Measurements from ENCODE around the gene GOLGA6C. TPM values are rescaled to one million over a fixed set of nuclear protein-coding genes. Genes with fewer than 3 reads are reported as not detected.

The GOLGA6C gene
- total RNA-seq, 3 donors from 2014 or later (not counting 1 experiment from before 2014, with no cell fraction given) = not detected

- H3K27me3 Mint-ChIP-seq (ENCODE audit: low read depth in 2 of 2) = peaks cover 0 to 5% of the 10 kb centered on the region in 2 donors
- H3K27ac Mint-ChIP-seq = no peak overlapping the region
- H3K4me1 Mint-ChIP-seq = no peaks in the 10 kb centered on the region
- no peak overlapping the region for H3K27ac ChIP-seq (ENCODE audit: low read length)
- TF ChIP-seq, protein P1, sequence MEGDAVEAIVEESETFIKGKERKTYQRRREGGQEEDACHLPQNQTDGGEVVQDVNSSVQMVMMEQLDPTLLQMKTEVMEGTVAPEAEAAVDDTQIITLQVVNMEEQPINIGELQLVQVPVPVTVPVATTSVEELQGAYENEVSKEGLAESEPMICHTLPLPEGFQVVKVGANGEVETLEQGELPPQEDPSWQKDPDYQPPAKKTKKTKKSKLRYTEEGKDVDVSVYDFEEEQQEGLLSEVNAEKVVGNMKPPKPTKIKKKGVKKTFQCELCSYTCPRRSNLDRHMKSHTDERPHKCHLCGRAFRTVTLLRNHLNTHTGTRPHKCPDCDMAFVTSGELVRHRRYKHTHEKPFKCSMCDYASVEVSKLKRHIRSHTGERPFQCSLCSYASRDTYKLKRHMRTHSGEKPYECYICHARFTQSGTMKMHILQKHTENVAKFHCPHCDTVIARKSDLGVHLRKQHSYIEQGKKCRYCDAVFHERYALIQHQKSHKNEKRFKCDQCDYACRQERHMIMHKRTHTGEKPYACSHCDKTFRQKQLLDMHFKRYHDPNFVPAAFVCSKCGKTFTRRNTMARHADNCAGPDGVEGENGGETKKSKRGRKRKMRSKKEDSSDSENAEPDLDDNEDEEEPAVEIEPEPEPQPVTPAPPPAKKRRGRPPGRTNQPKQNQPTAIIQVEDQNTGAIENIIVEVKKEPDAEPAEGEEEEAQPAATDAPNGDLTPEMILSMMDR (IDR thresholded peaks at IDR 0.05) = no peak
- no peaks in the 10 kb centered on the region for H3K27me3 ChIP-seq (ENCODE audit: control insufficient read depth, insufficient read depth, low read length)
- H3K9me3 Mint-ChIP-seq = no peaks in the 10 kb centered on the region
- WGBS (ENCODE audit: insufficient coverage) = 92% methylated on average over 12 of the region's 12 CpGs
- H3K9me3 ChIP-seq (ENCODE audit: control insufficient read depth, insufficient read depth, low read length) = no peaks in the 10 kb centered on the region
- intact Hi-C loops (cut with micrococcal nuclease) = no loop called here
- DNase-seq (no peak), ATAC-seq (no peak)
- H3K36me3 ChIP-seq (ENCODE audit: control insufficient read depth, insufficient read depth, low read length) = no peaks in the 10 kb centered on the region
- no peaks in the 10 kb centered on the region for H3K4me1 ChIP-seq (ENCODE audit: control insufficient read depth, insufficient read depth, low read length)
- no peaks in the 10 kb centered on the region for H3K36me3 Mint-ChIP-seq
- no peak overlapping the region for H3K4me3 Mint-ChIP-seq
- H3K4me3 ChIP-seq (ENCODE audit: low read length) = no peak overlapping the region
These were observed 25.8 kb upstream of the GOLGA6C start for GRCh38 chr15:75232252-75232813.

GRCh38 chr15:75232826-75233503, 25.2 kb upstream of the GOLGA6C start:
- H3K27ac Mint-ChIP-seq = no peak overlapping the region
- no peaks in the 10 kb centered on the region for H3K9me3 Mint-ChIP-seq
- no peaks in the 10 kb centered on the region for H3K36me3 ChIP-seq (ENCODE audit: control insufficient read depth, insufficient read depth, low read length)
- H3K27me3 ChIP-seq (ENCODE audit: control insufficient read depth, insufficient read depth, low read length) = no peaks in the 10 kb centered on the region
- peaks cover 0 to 5% of the 10 kb centered on the region in 2 donors for H3K27me3 Mint-ChIP-seq (ENCODE audit: low read depth in 2 of 2)
- no peak for DNase-seq
- 90% methylated on average over 17 of the region's 17 CpGs for WGBS (ENCODE audit: insufficient coverage)
- no peak overlapping the region for H3K4me3 Mint-ChIP-seq
- no peaks in the 10 kb centered on the region for H3K36me3 Mint-ChIP-seq
- intact Hi-C loops (cut with micrococcal nuclease) = no loop called here
- no peak for ATAC-seq
- H3K4me3 ChIP-seq (ENCODE audit: low read length) = no peak overlapping the region
- H3K9me3 ChIP-seq (ENCODE audit: control insufficient read depth, insufficient read depth, low read length) = no peaks in the 10 kb centered on the region
- no peaks in the 10 kb centered on the region for H3K4me1 Mint-ChIP-seq
- TF ChIP-seq, protein P1 (IDR thresholded peaks at IDR 0.05) = no peak
- no peaks in the 10 kb centered on the region for H3K4me1 ChIP-seq (ENCODE audit: control insufficient read depth, insufficient read depth, low read length)
- H3K27ac ChIP-seq (ENCODE audit: low read length) = no peak overlapping the region

DNA sequence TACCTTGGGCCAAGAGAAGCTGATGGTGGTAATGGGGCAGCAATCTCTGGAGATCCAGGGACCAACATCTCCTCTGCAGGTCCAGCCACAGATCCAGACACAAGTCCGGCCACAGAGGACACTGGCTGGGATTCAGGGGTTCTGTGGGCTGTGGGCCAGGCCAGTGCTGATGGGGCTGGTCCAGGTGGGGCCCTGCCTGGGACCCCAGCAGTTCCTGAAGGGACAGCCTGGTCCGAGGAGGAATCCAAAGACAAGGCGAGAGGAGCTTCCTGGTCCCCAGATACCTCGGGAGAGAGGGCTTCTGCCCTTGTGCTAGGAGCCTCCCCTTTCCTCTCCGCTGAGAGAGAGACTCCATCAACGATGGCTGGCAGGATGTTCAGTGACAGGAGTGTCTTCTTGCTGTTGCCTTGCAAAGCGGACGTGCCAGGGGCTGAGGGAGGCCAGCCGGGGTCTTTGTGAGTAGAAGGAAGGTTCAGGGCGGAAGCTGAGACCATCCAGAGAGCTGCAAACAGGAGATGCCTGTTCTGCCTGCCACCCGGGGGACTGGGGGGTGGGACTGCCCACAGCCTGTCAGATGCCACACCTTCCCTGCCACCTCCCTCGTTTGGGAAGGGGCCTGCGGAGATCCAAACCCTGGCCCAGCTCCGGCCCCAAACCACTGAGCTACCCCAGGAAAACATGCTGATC, 24.5 kb upstream of the GOLGA6C start:
- no peak for DNase-seq
- H3K4me3 Mint-ChIP-seq = no peak overlapping the region
- intact Hi-C loops (cut with micrococcal nuclease) = no loop called here

More for the DNA sequence above, 24.5 kb upstream of the GOLGA6C start:
- H3K27me3 Mint-ChIP-seq (ENCODE audit: low read depth in 2 of 2) = peaks cover 1 to 5% of the 10 kb centered on the region in 2 donors
- H3K4me1 ChIP-seq (ENCODE audit: control insufficient read depth, insufficient read depth, low read length) = no peaks in the 10 kb centered on the region
- no peaks in the 10 kb centered on the region for H3K9me3 Mint-ChIP-seq
- no peak overlapping the region for H3K27ac ChIP-seq (ENCODE audit: low read length)
- TF ChIP-seq, protein P1 (IDR thresholded peaks at IDR 0.05) = no peak
- no peaks in the 10 kb centered on the region for H3K36me3 ChIP-seq (ENCODE audit: control insufficient read depth, insufficient read depth, low read length)
- no peak overlapping the region for H3K4me3 ChIP-seq (ENCODE audit: low read length)
- no peaks in the 10 kb centered on the region for H3K4me1 Mint-ChIP-seq
- no peak overlapping the region for H3K27ac Mint-ChIP-seq
- WGBS (ENCODE audit: insufficient coverage) = 73% methylated on average over 14 of the region's 14 CpGs
- H3K27me3 ChIP-seq (ENCODE audit: control insufficient read depth, insufficient read depth, low read length) = no peaks in the 10 kb centered on the region
- no peak for ATAC-seq
- H3K36me3 Mint-ChIP-seq = no peaks in the 10 kb centered on the region
- H3K9me3 ChIP-seq (ENCODE audit: control insufficient read depth, insufficient read depth, low read length) = no peaks in the 10 kb centered on the region

Data from natural killer cell (primary cell).